Ishikawa (cell line): ENCODE measurements around the gene IL36G.

Experiments
- RAD21 ChIP-seq: IDR thresholded peaks from 2 replicates; pipeline ENCODE4 v1.6.1; 2012; ENCODE audit warnings: low read depth
- REST ChIP-seq: IDR thresholded peaks from 2 replicates; pipeline ENCODE4 v1.6.1; 2012; ENCODE audit warnings: low read depth, mild to moderate bottlenecking

- TF ChIP-seq RAD21 (no peak), REST (no peak)
Measured at GRCh38 chr2:112954364-112954763, 23.4 kb upstream of the IL36G start.
